Progenitor cell of endocrine pancreas (in vitro differentiated cells): ENCODE results near the gene RASSF5. TPM values are rescaled to one million over a fixed set of nuclear protein-coding genes. Genes with fewer than 3 reads are reported as not detected.
A peak's percentile ranks its signal among the peaks of the same experiment; 100 is the strongest.

ENCODE experiments used
- DNase-seq: peaks from one replicate; pipeline ENCODE4 v3.0.0; 2021; ENCODE audit warnings: low spot score; ENCODE audit not compliant: unreplicated experiment
- H3K27ac Mint-ChIP-seq: 2 replicates; pipeline ENCODE4 v1.8.0; 2021; ENCODE audit warnings: mild to moderate bottlenecking, moderate library complexity, mixed read lengths
- H3K27me3 Mint-ChIP-seq: 2 replicates; pipeline ENCODE4 v1.8.0; 2021; ENCODE audit warnings: mixed read lengths
- H3K36me3 Mint-ChIP-seq: 2 replicates; pipeline ENCODE4 v1.8.0; 2022; ENCODE audit warnings: mixed read lengths; ENCODE audit not compliant: insufficient read depth
- H3K4me1 Mint-ChIP-seq: 2 replicates; pipeline ENCODE4 v1.8.0; 2021; ENCODE audit warnings: low read depth, mixed read lengths
- H3K4me3 Mint-ChIP-seq: 2 replicates; pipeline ENCODE4 v1.8.0; 2021; ENCODE audit warnings: low read depth, mild to moderate bottlenecking, moderate library complexity, mixed read lengths
- H3K9me3 Mint-ChIP-seq: 2 replicates; pipeline ENCODE4 v1.8.0; 2021; ENCODE audit warnings: low read depth, mixed read lengths
- CTCF ChIP-seq: fragments of 200-600 bp; sonication (generic); IDR thresholded peaks from one replicate; pipeline ENCODE4 v1.5.0; 2021; ENCODE audit warnings: antibody characterized with exemption, mild to moderate bottlenecking; ENCODE audit not compliant: unreplicated experiment
- total RNA-seq: library from RNA; stranded (reverse); gene quantifications from 2 replicates; pipeline ENCODE4 v1.2.1, GENCODE V29; 2021

RASSF5 gene
- total RNA-seq, 1 donor from 2014 or later = 7.0 TPM

- Mint-ChIP-seq H3K4me1 (peaks cover 2% of the 10 kb centered on the region), H3K36me3 (no peaks in the 10 kb centered on the region), H3K27me3 (no peaks in the 10 kb centered on the region), H3K9me3 (no peaks in the 10 kb centered on the region), H3K27ac (no peak overlapping the region), H3K4me3 (no peak overlapping the region)
- DNase-seq = no peak
- no peak for TF ChIP-seq CTCF
These were observed 19.4 kb upstream of the RASSF5 start for GRCh38 chr1:206487970-206488369.

- no peak for TF ChIP-seq CTCF
- H3K4me1 Mint-ChIP-seq = peaks cover 2% of the 10 kb centered on the region
- no peaks in the 10 kb centered on the region for H3K36me3 Mint-ChIP-seq
These were observed 18.9 kb upstream of the RASSF5 start for GRCh38 chr1:206488466-206488865.

DNA sequence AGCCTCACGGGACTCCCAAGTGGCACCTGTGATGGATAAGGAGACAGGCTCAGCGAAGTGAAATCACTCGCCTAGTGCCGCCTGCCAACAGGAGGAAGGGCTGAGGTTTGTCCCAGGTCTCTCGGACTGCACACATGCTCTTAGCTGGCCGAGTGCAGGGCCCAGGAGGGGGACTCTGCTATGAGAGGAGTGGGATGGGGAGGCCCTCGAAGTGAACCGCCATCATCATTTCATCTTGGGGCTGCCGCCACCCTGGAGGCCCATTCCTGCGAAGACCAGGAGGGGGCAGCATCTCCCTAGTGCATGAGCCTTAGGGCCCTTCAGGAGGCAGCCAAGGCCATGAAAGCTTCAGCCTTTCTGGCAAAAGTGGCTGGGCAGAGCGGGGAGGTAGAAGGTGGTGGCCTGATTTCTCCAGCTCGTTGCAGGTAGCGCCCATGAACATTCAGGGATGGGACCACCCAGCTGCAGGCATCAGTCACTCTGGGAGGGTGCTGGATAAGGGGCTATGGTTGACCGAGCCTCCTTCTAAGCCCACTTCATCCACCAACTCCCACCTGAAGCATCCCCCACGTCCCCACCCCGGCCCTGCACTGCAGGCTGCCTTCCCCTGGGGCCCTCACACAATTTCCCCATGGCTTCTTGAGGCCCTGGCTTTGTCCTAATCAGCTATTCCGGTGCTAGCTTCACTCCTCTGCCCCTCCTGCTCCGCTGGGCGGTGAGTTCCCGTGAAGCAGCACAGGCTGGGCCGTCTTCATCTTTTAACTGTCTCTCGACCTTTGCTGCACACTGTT is 17.2 kb upstream of the RASSF5 start:
- no peak overlapping the region for H3K27ac Mint-ChIP-seq
- H3K4me3 Mint-ChIP-seq = no peak overlapping the region
- no peaks in the 10 kb centered on the region for H3K27me3 Mint-ChIP-seq
- DNase-seq = peak; percentile 74
- TF ChIP-seq CTCF = peak; percentile 94
- H3K36me3 Mint-ChIP-seq = no peaks in the 10 kb centered on the region
- no peaks in the 10 kb centered on the region for H3K9me3 Mint-ChIP-seq
- peaks cover 2% of the 10 kb centered on the region for H3K4me1 Mint-ChIP-seq

More at GRCh38 chr1:206488466-206488865, 18.9 kb upstream of the RASSF5 start:
- DNase-seq = no peak
- Mint-ChIP-seq H3K9me3 (no peaks in the 10 kb centered on the region), H3K27ac (no peak overlapping the region), H3K4me3 (no peak overlapping the region), H3K27me3 (no peaks in the 10 kb centered on the region)

DNA sequence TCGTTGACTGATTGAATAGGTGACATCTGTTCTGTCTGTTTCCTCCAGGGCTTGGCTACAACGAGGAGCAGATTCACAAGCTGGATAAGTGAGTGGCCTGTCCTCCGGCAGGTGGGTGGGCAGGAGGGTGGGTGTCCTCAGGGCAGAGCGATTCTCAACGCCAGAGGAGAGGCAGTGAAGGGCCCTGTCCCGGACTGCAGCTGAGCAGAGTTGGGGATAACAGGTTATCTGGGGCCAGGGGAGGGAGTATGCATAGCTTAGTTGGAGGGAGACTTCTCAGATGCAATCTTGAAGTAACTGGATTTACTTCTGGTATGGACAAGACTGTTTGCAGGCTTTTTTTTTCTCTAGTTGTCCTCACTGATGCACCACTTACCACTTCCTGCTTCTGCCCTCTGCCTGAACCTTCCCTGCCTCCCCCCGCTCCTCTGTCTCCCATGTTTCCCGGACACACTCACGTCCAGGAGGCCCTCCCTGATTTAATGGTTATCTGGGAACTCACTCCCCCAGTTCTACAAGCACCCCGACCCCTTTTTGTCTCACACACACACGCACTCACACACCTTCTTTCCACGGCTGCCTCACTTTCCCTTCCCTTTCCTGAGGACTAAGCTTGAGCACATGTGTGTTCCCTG is 16.4 kb upstream of the RASSF5 start:
- Mint-ChIP-seq H3K27me3 (no peaks in the 10 kb centered on the region), H3K27ac (no peak overlapping the region), H3K36me3 (no peaks in the 10 kb centered on the region), H3K4me3 (no peak overlapping the region), H3K4me1 (peaks cover 2% of the 10 kb centered on the region), H3K9me3 (no peaks in the 10 kb centered on the region)
- DNase-seq = no peak
- TF ChIP-seq CTCF = no peak

GRCh38 chr1:206491616-206492015 is 15.7 kb upstream of the RASSF5 start:
- no peak for TF ChIP-seq CTCF
- Mint-ChIP-seq H3K4me3 (no peak overlapping the region), H3K27me3 (peaks cover 6% of the 10 kb centered on the region), H3K4me1 (peaks cover 2% of the 10 kb centered on the region), H3K36me3 (no peaks in the 10 kb centered on the region), H3K27ac (no peak overlapping the region), H3K9me3 (no peaks in the 10 kb centered on the region)
- no peak for DNase-seq
